Fibroblast of skin of scalp (primary cell): ENCODE measurements around the gene SPACA5.
A peak's percentile ranks its signal among the peaks of the same experiment; 100 is the strongest.
"Not testable (repeated sequence)": the region's sequence is repeated elsewhere in the genome, so short reads cannot be mapped to it uniquely, and the experiment has no call there.

Source experiments
- DNase-seq: peaks from one replicate; pipeline ENCODE4 v3.0.0-alpha.2; 2013

Gene SPACA5

DNA sequence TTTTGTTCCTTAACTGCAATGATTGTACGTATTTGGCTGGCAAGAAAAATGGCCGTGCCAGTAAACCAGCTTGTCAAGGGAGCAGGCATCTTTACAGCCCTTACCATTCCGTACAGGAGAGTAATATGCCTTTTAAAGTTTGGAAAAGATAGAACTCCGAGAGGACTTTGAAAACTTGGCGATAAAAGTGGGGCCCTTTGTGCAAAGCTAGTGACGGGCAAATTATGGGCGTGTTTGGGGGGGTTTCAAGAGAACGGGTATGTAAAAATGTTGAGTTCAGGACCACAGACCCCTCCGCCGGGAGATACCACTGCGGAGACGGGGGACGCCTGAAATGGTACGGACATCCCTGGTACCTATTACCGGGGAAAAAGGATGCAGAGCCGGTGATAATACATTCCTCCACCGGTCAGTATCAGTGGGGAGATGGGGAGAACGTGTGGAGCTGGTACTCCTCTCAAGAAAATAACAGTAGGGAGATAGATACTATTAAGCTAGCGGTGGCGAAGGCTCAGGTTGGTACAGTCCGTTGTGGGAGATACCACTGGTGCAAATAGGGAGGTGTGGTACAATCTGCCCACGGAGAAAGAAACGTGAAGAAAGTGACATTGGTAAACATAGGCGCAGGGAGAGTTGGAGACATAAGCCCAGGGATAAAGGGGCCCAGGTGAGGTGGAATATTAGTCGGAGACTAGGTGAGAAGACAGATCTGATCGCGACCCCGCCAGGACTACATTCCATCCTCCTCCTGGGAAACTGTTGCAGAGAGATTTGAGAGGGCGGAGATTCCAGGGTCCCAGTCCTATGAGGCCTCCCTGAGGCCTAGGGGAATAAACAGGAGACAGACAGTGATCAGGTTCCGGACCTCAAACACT, 14.5 kb downstream of the SPACA5 start:
- peak; percentile 86 for DNase-seq

DNA sequence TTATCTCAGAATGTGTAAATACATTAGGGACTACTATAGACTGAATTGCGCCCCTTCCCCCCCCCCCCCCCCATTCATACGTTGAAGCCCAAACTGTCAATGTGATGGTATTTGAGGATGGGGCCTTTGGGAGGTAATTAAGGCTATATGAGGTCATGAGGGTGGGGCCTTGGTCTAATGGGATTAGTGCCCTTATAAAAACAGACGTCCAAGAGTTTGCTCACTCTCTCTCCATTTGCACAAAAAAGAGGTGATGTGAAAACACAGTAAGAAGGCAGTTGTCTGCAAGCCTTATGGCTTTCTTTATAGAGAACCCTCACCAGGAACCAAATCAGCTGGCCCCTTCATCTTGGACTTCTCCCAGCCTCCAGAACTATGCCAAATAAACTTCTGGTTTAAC, 15.3 kb downstream of the SPACA5 start:
- DNase-seq: no peak

DNA sequence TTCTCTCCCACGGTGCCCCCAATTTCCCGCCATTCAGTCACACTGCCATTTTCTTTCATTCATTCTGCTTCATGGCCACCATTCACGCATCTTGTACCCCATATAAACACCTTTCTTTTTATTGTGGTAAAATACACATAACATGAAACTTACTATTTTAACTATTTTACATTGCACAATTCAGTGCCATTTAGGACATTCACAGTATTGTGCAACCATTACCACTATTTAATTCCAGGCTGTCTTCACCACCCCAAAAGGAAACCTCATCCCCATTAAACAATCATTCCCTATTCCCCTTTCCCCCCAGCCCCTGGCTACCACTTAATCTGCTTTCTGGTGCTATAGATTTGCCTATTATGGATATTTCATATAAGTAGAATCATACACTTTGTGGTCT, 15.9 kb downstream of the SPACA5 start:
- no peak for DNase-seq

DNA sequence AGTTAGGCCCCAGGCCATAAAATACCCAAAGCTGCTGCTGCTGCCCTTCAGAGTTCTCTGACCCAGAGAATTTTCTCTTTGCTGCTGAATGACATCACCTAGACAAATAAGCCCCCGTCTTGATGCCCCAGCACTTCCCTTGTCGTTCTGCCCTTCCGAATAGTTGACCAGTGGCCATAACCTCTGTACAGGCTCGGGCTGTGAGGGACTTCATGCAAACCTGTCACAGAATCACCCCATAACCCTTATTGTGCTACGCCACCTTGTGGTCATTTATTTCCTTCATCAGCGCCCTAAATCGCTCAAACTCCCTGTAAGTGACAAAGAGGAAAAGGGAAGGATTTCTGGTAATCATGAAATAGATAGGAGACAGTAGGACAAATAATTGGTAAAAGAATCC, 18.8 kb downstream of the SPACA5 start:
- DNase-seq: peak; percentile 57

DNA sequence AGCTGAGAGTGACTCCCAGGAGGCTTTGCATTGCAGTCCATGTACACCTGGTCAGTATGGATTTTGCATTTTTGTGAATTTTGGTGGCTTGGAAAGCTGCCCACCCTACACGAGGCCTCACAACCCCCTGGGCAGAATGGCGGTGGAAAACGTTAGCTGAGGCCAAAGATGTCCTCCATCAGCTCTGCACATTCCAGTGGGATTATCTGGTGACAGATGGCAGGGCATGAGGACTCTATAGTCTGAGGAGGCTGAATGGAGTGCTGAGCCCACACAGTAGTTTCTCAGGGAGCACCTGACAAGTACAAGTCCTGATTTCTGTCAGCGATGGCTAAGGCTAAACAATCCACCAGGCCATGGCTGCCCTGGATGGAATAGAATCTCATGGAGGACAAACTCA, 20.8 kb downstream of the SPACA5 start:
- DNase-seq: not testable (repeated sequence)

DNA sequence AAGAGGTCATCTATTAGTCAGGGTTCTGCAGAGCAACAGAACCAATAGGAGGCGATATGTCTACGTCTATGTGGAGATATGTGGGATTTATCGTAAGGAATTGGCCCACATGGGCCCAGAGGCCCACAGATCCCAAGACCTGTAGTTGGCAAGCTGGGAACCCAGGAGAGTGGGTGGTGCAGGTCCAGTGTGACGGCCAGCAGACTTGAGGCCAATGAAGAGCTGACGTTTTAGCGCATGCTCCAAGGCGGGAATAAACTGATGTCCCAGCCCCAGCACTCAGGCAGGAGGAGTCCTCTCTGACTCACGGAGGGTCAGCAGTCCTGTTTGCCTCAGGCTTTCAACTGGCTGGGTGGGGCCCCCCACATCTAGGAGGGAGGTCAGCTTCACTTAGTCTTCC, 21.3 kb downstream of the SPACA5 start:
- no peak for DNase-seq

DNA sequence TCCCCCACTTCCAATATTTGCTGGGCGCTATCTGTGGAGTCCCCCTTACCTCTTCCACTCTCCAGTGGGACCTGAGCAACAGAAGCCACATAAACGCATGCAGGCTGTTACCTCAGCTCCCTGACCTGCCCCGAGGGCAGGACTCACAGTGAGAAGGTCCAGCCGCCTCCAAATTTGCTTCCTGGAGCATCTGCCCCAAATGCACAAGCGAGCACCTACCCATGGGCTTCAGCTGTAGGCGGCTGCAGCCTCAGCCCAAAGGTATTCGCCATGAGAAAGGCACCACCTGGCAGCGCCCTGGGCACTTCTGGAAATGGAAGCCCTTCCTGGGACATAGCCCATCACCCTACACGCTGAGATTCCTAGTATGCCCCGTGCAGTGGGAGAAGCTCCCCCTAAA, 23.4 kb downstream of the SPACA5 start:
- no peak for DNase-seq

DNA sequence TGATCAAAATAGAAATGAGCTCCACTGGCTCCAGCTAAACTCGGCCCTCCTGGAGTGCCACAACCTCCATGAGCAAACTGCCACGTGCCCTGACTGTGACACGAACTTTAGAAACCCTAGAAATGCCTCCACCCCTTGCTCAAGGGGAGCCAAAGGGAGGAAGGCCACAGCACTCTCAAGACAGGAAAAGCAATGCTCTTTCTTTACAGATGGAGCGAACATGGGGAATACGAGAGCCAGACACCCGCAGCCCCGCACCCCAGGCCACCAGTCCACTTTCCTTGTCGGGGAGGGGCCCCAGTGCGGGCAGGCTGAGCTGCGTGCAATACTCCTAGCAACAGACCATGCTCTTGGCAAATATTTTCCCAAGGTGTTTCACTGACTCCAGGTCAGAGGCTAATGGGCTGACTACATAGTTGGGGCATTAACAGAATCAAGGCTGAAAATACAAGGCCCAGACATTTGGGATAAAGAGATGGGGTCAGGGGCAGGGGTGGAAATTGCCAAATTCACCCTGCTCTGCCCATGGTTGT, 23.9 kb downstream of the SPACA5 start:
- not testable (repeated sequence) for DNase-seq

DNA sequence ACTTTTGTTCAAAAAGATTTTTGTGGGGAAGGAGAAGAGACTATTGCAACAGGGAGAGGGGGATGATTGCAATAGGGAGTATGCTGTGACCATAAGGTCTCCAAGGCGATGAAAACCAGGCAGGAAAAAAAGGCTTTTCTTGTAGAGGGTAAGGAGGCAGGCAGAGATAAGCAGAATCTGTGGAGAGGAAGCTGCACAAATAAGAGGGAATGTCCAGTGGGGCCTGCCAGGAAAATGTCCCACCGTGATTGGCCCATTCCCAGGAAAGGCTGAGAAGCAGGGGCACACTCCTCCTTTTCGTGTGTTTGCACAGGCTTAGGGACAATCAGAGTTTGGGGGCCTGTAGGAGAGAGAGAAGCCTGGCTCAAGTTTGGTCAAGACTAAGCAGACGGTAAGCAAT, 29.1 kb downstream of the SPACA5 start:
- DNase-seq: no peak

DNA sequence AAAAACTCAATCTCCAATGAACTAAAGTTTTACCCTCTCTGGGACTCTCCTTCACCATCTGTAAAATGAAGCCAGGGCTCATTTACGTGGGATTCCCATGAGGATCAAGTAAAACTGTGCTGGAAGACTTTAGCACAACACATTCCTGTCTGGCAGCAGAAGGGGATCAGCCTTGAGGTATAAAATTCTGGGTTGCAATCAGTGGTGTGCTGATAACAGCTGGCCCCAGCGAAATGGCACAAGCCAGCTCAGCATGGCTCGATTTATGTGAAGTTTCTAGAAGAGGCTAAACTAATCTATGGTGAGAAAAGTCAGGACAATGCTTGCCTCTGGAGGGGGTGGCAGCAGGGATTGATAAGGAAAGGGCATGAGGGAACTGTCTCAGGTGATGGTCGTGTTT, 36.3 kb downstream of the SPACA5 start:
- no peak for DNase-seq

DNA sequence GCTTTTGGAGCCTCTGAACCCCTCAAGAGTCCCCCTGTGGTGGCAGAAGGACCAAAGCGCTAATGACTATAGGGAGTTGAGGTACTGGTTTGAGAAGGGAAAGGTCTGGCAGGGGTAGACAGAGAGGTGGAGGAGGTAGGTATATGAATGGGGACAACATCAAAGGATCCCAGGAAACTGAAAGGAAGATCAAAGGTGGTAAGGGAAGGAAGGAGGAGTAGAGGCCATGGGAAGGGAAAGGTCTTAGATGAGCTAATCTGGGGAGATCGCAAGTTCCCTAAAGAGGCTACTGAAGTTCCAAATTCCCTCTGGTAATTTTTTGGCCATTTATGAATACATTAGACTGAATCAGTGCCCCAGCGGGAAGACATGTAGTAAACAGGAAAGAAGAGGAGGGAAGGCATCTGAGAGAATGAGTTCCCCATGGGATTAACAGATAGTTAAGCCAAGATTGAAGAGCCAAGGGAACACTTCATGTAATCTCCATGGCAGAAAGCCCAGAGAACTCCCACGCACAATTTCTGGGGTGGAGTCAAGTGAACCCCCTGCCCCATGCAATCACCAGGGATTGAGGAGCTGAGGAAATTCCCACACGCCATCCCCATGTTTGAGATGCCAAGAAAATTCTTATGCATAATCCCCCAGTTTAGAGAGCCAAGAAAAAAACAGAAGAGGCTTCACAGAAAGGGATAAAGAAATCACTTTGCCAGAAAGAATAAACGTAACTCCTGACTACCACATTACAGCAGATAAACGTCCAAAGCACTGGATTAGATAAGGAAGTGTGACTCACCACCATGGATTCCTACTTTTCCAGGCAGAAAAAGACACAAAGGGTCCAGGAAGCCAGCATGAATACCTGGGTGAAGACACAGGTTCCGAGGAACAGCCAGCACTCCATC, 38.9 kb downstream of the SPACA5 start:
- peak; percentile 61 for DNase-seq

DNA sequence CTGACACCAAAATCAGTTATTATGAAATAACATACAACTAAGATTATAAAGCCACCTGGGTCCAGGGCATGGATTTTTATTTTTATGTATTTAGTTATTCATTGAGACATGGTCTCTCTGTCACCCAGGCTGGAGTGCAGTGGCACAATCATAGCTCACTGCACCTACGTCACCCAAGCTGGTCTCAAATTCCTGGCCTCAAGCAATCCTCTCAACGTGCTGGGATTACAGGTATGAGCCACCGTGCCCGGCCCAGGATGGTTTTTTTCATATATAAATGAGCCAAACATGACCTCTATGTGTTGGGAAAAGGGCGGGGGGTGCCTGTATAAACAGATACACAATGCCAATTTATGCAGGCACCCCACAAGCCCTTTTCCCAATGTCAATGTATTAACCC, 40.1 kb downstream of the SPACA5 start:
- no peak for DNase-seq

DNA sequence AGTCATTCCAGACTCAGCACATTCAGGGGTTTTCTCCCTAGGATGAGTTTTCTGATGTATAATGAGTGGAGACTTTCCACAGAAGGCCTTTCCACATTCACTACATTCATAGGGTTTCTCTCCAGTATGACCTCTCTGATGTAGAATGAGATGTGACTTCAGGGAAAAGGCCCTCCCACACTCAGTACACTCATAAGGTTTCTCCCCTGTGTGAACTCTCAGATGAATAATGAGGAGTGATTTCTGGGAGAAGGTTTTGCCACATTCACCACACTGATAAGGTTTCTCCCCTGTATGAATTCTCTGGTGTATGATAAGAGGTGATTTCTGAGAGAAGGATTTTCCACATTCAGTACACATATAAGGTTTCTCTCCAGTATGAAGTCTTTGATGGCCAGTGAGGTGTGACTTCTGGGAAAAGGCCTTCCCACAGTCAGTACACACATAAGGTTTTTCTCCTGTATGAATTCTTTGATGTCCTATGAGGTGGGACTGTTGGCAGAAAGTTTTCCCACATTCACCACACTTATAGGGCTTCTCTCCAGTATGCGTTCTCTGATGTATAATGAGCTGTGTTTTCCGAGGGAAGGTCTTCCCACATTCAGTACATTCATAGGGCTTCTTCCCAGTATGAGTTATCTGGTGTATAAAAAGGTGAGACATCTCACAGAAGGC, 52.0 kb downstream of the SPACA5 start:
- DNase-seq: no peak

DNA sequence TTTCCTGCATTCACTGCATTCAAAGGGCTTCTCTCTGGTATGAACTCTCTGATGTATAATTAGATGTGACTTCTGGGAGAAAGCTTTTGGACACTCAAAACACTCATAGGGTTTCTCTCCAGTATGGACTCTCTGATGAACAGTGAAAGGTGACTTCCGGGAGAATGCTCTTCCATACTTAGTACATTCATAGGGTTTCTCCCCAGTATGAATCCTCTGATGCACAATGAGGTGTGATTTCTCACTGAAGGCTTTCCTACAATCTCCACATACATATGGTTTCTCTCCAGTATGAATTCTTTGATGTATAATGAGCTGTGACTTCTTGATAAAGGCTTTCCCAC, 52.5 kb downstream of the SPACA5 start:
- no peak for DNase-seq
